OCI-LY1 (cell line): Measurements from ENCODE around the gene UCHL5.
A peak's percentile ranks its signal among the peaks of the same experiment; 100 is the strongest.

Source experiments
- H2AFZ ChIP-seq: fragments of 200-600 bp; sonication (generic), shearing (Covaris generic); 2 replicates; pipeline ENCODE4 v1.6.0; 2014; ENCODE audit warnings: antibody characterized with exemption, mild to moderate bottlenecking, low read length
- H3F3A ChIP-seq: fragments of 200-600 bp; sonication (generic), shearing (Covaris generic); 2 replicates; pipeline ENCODE4 v1.6.0; 2014; ENCODE audit warnings: mild to moderate bottlenecking, antibody characterized with exemption, low read length, moderate library complexity; ENCODE audit not compliant: insufficient read depth
- H3K27ac ChIP-seq: fragments of 200-600 bp; sonication (generic); 2 replicates; pipeline ENCODE4 v1.5.1; 2014; ENCODE audit warnings: low read length, mixed run types, mild to moderate bottlenecking, low read depth; ENCODE audit not compliant: poor library complexity, severe bottlenecking
- H3K27me3 ChIP-seq: fragments of 200-600 bp; sonication (generic); 2 replicates; pipeline ENCODE4 v1.6.0; 2014; ENCODE audit warnings: antibody characterized with exemption, mild to moderate bottlenecking, low read length, moderate library complexity; ENCODE audit not compliant: insufficient read depth
- H3K36me3 ChIP-seq: fragments of 200-600 bp; sonication (generic); 2 replicates; pipeline ENCODE4 v1.6.1; 2014; ENCODE audit warnings: mild to moderate bottlenecking, antibody characterized with exemption, low read length, moderate library complexity, mixed read lengths; ENCODE audit not compliant: insufficient read depth
- H3K4me1 ChIP-seq: fragments of 200-600 bp; sonication (generic); 2 replicates; pipeline ENCODE4 v1.5.1; 2014; ENCODE audit warnings: mild to moderate bottlenecking, low read length, moderate library complexity; ENCODE audit not compliant: insufficient read depth, severe bottlenecking
- H3K4me2 ChIP-seq: fragments of 200-600 bp; sonication (generic), shearing (Covaris generic); 2 replicates; pipeline ENCODE4 v1.6.1; 2014; ENCODE audit warnings: low read length
- H3K4me3 ChIP-seq: fragments of 200-600 bp; sonication (generic); 2 replicates; pipeline ENCODE4 v1.5.1; 2014; ENCODE audit warnings: low read length, low read depth, mild to moderate bottlenecking, mixed read lengths; ENCODE audit not compliant: poor library complexity, severe bottlenecking
- H3K79me2 ChIP-seq: fragments of 200-600 bp; shearing (Covaris generic); 2 replicates; pipeline ENCODE4 v1.6.1; 2016; ENCODE audit warnings: mixed run types, low read length, mixed read lengths; ENCODE audit not compliant: insufficient read depth
- H3K9ac ChIP-seq: fragments of 200-600 bp; sonication (generic), shearing (Covaris generic); 2 replicates; pipeline ENCODE4 v1.6.1; 2014; ENCODE audit warnings: mild to moderate bottlenecking, low read length, mixed read lengths
- H3K9me2 ChIP-seq: fragments of 200-600 bp; sonication (generic), shearing (Covaris generic); 2 replicates; pipeline ENCODE4 v1.6.1; 2014; ENCODE audit warnings: low read depth, mild to moderate bottlenecking, low read length, mixed read lengths
- H3K9me3 ChIP-seq: fragments of 200-600 bp; shearing (Covaris generic); 2 replicates; pipeline ENCODE4 v1.6.1; 2014; ENCODE audit warnings: low read length, mixed read lengths
- H4K20me1 ChIP-seq: fragments of 200-600 bp; sonication (generic), shearing (Covaris generic); 2 replicates; pipeline ENCODE4 v1.6.0; 2016; ENCODE audit warnings: mild to moderate bottlenecking, low read length; ENCODE audit not compliant: insufficient read depth
- CTCF ChIP-seq: fragments of 200-600 bp; sonication (generic), shearing (Covaris generic); IDR thresholded peaks from 2 replicates; pipeline ENCODE4 v1.5.1; 2017; ENCODE audit warnings: mild to moderate bottlenecking, antibody characterized with exemption, low read length, moderate library complexity, mixed read lengths
- EZH2 ChIP-seq: fragments of 200-600 bp; sonication (generic), shearing (Covaris generic); IDR thresholded peaks from 2 replicates; pipeline ENCODE4 v1.8.0; 2017; ENCODE audit warnings: borderline replicate concordance, mixed run types, mild to moderate bottlenecking, antibody characterized with exemption, low read length, moderate library complexity, mixed read lengths

Gene UCHL5

GRCh38 chr1:193104907-193105820, 46.0 kb upstream of the UCHL5 start, which contains the start of gene GLRX2:
TSS of gene GLRX2 (minus strand) at chr1:193105414. CDS start at chr1:193105382, 32 bp downstream.
- H3K9ac ChIP-seq, result peak within 1 kb of the TSS; percentile 71
- no peaks in the 10 kb centered on the region for H4K20me1 ChIP-seq
- no peak for TF ChIP-seq CTCF
- TF ChIP-seq EZH2, result no peak
- H3K4me3 ChIP-seq, result peak within 1 kb of the TSS; percentile 76
- no peaks in the 10 kb centered on the region for H3K9me2 ChIP-seq
- no peak within 1 kb of the TSS for H3K27ac ChIP-seq
- peaks cover 8% of the 10 kb centered on the region; the same call in 1 of the 2 replicates for H3K36me3 ChIP-seq
- no peaks in the 10 kb centered on the region for H3K27me3 ChIP-seq
- H3K79me2 ChIP-seq, result peaks cover 16% of the 10 kb centered on the region; the same call in 1 of the 2 replicates
- peak within 1 kb of the TSS; percentile 80 for H2AFZ ChIP-seq
- peaks cover 17% of the 10 kb centered on the region for H3K4me1 ChIP-seq
- H3F3A ChIP-seq, result no peaks in the 10 kb centered on the region
- H3K9me3 ChIP-seq, result no peaks in the 10 kb centered on the region
- peak within 1 kb of the TSS; percentile 81 for H3K4me2 ChIP-seq

GRCh38 chr1:193104502-193104906, 45.3 kb upstream of the UCHL5 start:
- peak overlapping the region; percentile 81 for H3K4me2 ChIP-seq
- no peaks in the 10 kb centered on the region for H4K20me1 ChIP-seq
- peaks cover 15% of the 10 kb centered on the region; the same call in 1 of the 2 replicates for H3K36me3 ChIP-seq
- H2AFZ ChIP-seq, result peak overlapping the region; percentile 31; the same call in 1 of the 2 replicates
- H3K9me3 ChIP-seq, result no peaks in the 10 kb centered on the region
- no peak for TF ChIP-seq CTCF
- TF ChIP-seq EZH2, result no peak
- H3K79me2 ChIP-seq, result peaks cover 16% of the 10 kb centered on the region; the same call in 1 of the 2 replicates
- H3F3A ChIP-seq, result no peaks in the 10 kb centered on the region
- peaks cover 17% of the 10 kb centered on the region for H3K4me1 ChIP-seq
- H3K27me3 ChIP-seq, result no peaks in the 10 kb centered on the region
- peak overlapping the region; percentile 71 for H3K9ac ChIP-seq
- no peaks in the 10 kb centered on the region for H3K9me2 ChIP-seq
- peak overlapping the region; percentile 76 for H3K4me3 ChIP-seq
- no peak overlapping the region for H3K27ac ChIP-seq

- peaks cover 16% of the 10 kb centered on the region; the same call in 1 of the 2 replicates for H3K79me2 ChIP-seq
- no peaks in the 10 kb centered on the region for H3F3A ChIP-seq
- no peaks in the 10 kb centered on the region for H3K9me2 ChIP-seq
- H3K36me3 ChIP-seq, result peaks cover 20% of the 10 kb centered on the region; the same call in 1 of the 2 replicates
- H2AFZ ChIP-seq, result no peak overlapping the region
- H3K4me1 ChIP-seq, result peaks cover 17% of the 10 kb centered on the region
- H3K27ac ChIP-seq, result no peak overlapping the region
- no peaks in the 10 kb centered on the region for H3K27me3 ChIP-seq
- H3K9me3 ChIP-seq, result no peaks in the 10 kb centered on the region
- H3K9ac ChIP-seq, result peak overlapping the region; percentile 71
- no peaks in the 10 kb centered on the region for H4K20me1 ChIP-seq
- H3K4me2 ChIP-seq, result peak overlapping the region; percentile 81
- TF ChIP-seq CTCF (no peak), EZH2 (no peak)
- peak overlapping the region; percentile 76 for H3K4me3 ChIP-seq
These were observed 44.8 kb upstream of the UCHL5 start for GRCh38 chr1:193103759-193104501.
